H9 (cell line): ENCODE measurements around the gene LSM7. TPM values are rescaled to one million over a fixed set of nuclear protein-coding genes. Genes with fewer than 3 reads are reported as not detected.
A peak's percentile ranks its signal among the peaks of the same experiment; 100 is the strongest.

Source experiments
- DNase-seq: peaks from one replicate; pipeline ENCODE4 v3.0.0-alpha.2; 2017
- H2AFZ ChIP-seq: one replicate; pipeline ENCODE4 v1.6.1; 2013; ENCODE audit warnings: mild to moderate bottlenecking, low read length, control low read depth, moderate library complexity
- H2AK5ac ChIP-seq: 2 replicates; pipeline ENCODE4 v1.6.1; 2013; ENCODE audit warnings: low read length, control low read depth, mixed read lengths; ENCODE audit not compliant: insufficient read length
- H2BK120ac ChIP-seq: one replicate; pipeline ENCODE4 v1.6.1; 2013; ENCODE audit warnings: low read depth, mild to moderate bottlenecking, low read length, control low read depth, inconsistent platforms; ENCODE audit not compliant: poor library complexity, severe bottlenecking
- H2BK12ac ChIP-seq: 2 replicates; pipeline ENCODE4 v1.6.1; 2013; ENCODE audit warnings: low read length, control low read depth, mixed read lengths, low read depth; ENCODE audit not compliant: insufficient read length
- H2BK15ac ChIP-seq: 2 replicates; pipeline ENCODE4 v1.6.1; 2013; ENCODE audit warnings: low read depth, low read length, control low read depth
- H2BK20ac ChIP-seq: one replicate; pipeline ENCODE4 v1.6.1; 2013; ENCODE audit warnings: low read depth, mild to moderate bottlenecking, low read length, control low read depth, inconsistent platforms; ENCODE audit not compliant: poor library complexity, severe bottlenecking
- H2BK5ac ChIP-seq: 2 replicates; pipeline ENCODE4 v1.6.1; 2013; ENCODE audit warnings: low read length, control low read depth, mixed read lengths; ENCODE audit not compliant: insufficient read length
- H3K14ac ChIP-seq: 2 replicates; pipeline ENCODE4 v1.6.1; 2013; ENCODE audit warnings: low read length, control low read depth; ENCODE audit not compliant: insufficient read depth
- H3K18ac ChIP-seq: 2 replicates; pipeline ENCODE4 v1.6.1; 2013; ENCODE audit warnings: low read depth, mild to moderate bottlenecking, mixed read lengths, low read length, control low read depth; ENCODE audit not compliant: insufficient read length
- H3K23ac ChIP-seq: 2 replicates; pipeline ENCODE4 v1.6.1; 2013; ENCODE audit warnings: low read length, control low read depth, mixed read lengths, low read depth; ENCODE audit not compliant: insufficient read length
- H3K23me2 ChIP-seq: 2 replicates; pipeline ENCODE4 v1.6.1; 2013; ENCODE audit warnings: low read depth, mild to moderate bottlenecking, mixed read lengths, low read length, control low read depth; ENCODE audit not compliant: insufficient read length, poor library complexity, severe bottlenecking
- H3K27ac ChIP-seq: 2 replicates; pipeline ENCODE4 v1.5.1; 2013; ENCODE audit warnings: low read length, control low read depth, mixed read lengths, low read depth; ENCODE audit not compliant: insufficient read length
- H3K27me3 ChIP-seq: 2 replicates; pipeline ENCODE4 v1.6.1; 2013; ENCODE audit warnings: low read length, control low read depth, inconsistent platforms; ENCODE audit not compliant: insufficient read depth
- H3K4ac ChIP-seq: 2 replicates; pipeline ENCODE4 v1.6.1; 2013; ENCODE audit warnings: low read depth, mild to moderate bottlenecking, control low read depth, inconsistent platforms, low read length, moderate library complexity
- H3K4me1 ChIP-seq: 2 replicates; pipeline ENCODE4 v1.6.1; 2013; ENCODE audit warnings: low read length, control low read depth, inconsistent platforms; ENCODE audit not compliant: insufficient read depth
- H3K4me2 ChIP-seq: 2 replicates; pipeline ENCODE4 v1.6.1; 2013; ENCODE audit warnings: low read length, control low read depth, mixed read lengths; ENCODE audit not compliant: insufficient read length, insufficient read depth
- H3K56ac ChIP-seq: 2 replicates; pipeline ENCODE4 v1.6.1; 2013; ENCODE audit warnings: low read depth, mild to moderate bottlenecking, mixed read lengths, low read length, control low read depth; ENCODE audit not compliant: insufficient read length
- H3K79me1 ChIP-seq: 2 replicates; pipeline ENCODE4 v1.6.1; 2013; ENCODE audit warnings: low read depth, mild to moderate bottlenecking, moderate library complexity, low read length, control low read depth, inconsistent platforms; ENCODE audit not compliant: insufficient read depth, poor library complexity, severe bottlenecking
- H3K79me2 ChIP-seq: 2 replicates; pipeline ENCODE4 v1.6.1; 2013; ENCODE audit warnings: low read length, control low read depth, inconsistent platforms; ENCODE audit not compliant: insufficient read depth
- H3K9ac ChIP-seq: 2 replicates; pipeline ENCODE4 v1.6.1; 2013; ENCODE audit warnings: low read length, control low read depth, mixed read lengths; ENCODE audit not compliant: insufficient read length; ENCODE audit errors: extremely low read depth
- H3K9me3 ChIP-seq: one replicate; pipeline ENCODE4 v1.6.1; 2013; ENCODE audit warnings: low read depth, low read length, inconsistent platforms; ENCODE audit not compliant: control insufficient read depth
- H3T11ph ChIP-seq: one replicate; pipeline ENCODE4 v1.6.1; 2013; ENCODE audit warnings: mild to moderate bottlenecking, low read length, control low read depth, inconsistent platforms
- H4K20me1 ChIP-seq: one replicate; pipeline ENCODE4 v1.6.1; 2013; ENCODE audit not compliant: control insufficient read depth, insufficient read length, insufficient read depth
- H4K5ac ChIP-seq: 2 replicates; pipeline ENCODE4 v1.6.1; 2013; ENCODE audit warnings: low read depth, mild to moderate bottlenecking, mixed read lengths, low read length, control low read depth; ENCODE audit not compliant: insufficient read length
- H4K8ac ChIP-seq: replicated peaks from 2 replicates; pipeline ENCODE4 v1.6.1; 2013; ENCODE audit warnings: low read length, control low read depth, mixed read lengths, low read depth; ENCODE audit not compliant: insufficient read length
- H4K91ac ChIP-seq: 2 replicates; pipeline ENCODE4 v1.6.1; 2013; ENCODE audit warnings: low read depth, mild to moderate bottlenecking, moderate library complexity, mixed read lengths, low read length, control low read depth; ENCODE audit not compliant: insufficient read length
- H3K27ac Mint-ChIP-seq, 3 experiments: 2 replicates in 2 of 3; 3 replicates in 1 of 3; pipeline ENCODE4 v1.8.0; 2020 to 2021; ENCODE audit warnings: mixed read lengths in 3 of 3, mild to moderate bottlenecking in 1 of 3, moderate library complexity in 1 of 3
- H3K27me3 Mint-ChIP-seq: 2 replicates; pipeline ENCODE4 v1.8.0; 2021; ENCODE audit warnings: low read depth, mild to moderate bottlenecking, moderate library complexity, mixed read lengths
- H3K36me3 Mint-ChIP-seq, 3 experiments: 2 replicates in 2 of 3; 3 replicates in 1 of 3; pipeline ENCODE4 v1.8.0; 2020 to 2021; ENCODE audit warnings: low read depth in 3 of 3, mixed read lengths in 3 of 3; ENCODE audit not compliant: insufficient read depth in 1 of 3
- H3K4me1 Mint-ChIP-seq, 2 experiments: 2 replicates each; pipeline ENCODE4 v1.8.0; 2020; ENCODE audit warnings: mixed read lengths in 2 of 2
- H3K4me3 Mint-ChIP-seq, 2 experiments: 2 replicates in 1 of 2; 3 replicates in 1 of 2; pipeline ENCODE4 v1.8.0; 2020 to 2021; ENCODE audit warnings: mild to moderate bottlenecking in 2 of 2, mixed read lengths in 2 of 2, moderate library complexity in 1 of 2
- H3K9me3 Mint-ChIP-seq, 2 experiments: 2 replicates in 1 of 2; 3 replicates in 1 of 2; pipeline ENCODE4 v1.8.0; 2020; ENCODE audit warnings: mild to moderate bottlenecking in 2 of 2, mixed read lengths in 2 of 2, moderate library complexity in 1 of 2
- CTCF ChIP-seq: fragments of 200-600 bp; sonication (generic); conservative IDR thresholded peaks from 3 replicates; pipeline ENCODE4 v1.8.0; 2021; ENCODE audit warnings: antibody characterized with exemption, mild to moderate bottlenecking
- WGBS: extraction: QIAGEN DNeasy Blood & Tissue Kit; methylation state at CpG from one replicate; pipeline ENCODE4 v1.1.7; 2013; ENCODE audit warnings: missing lambda C conversion rate, low lambda C conversion rate, mixed read lengths; ENCODE audit not compliant: insufficient read length; ENCODE audit errors: extremely low coverage; 5-methylcytosine and 5-hydroxymethylcytosine counted together
- total RNA-seq: library from RNA; stranded (reverse); gene quantifications from 2 replicates; pipeline ENCODE4 v1.2.1, GENCODE V29; 2021

Gene LSM7
- total RNA-seq, 1 experiment from 2014 or later = 187 TPM

- H3K23me2 ChIP-seq = peaks cover 9% of the 10 kb centered on the region
- H3K4me1 Mint-ChIP-seq = peaks cover 36 to 50% of the 10 kb centered on the region in 2 experiments
These were observed 1.1 kb upstream of the LSM7 start for GRCh38 chr19:2329501-2329916.

More at GRCh38 chr19:2329501-2329916, 1.1 kb upstream of the LSM7 start:
- Histone ChIP-seq H2BK120ac (no peak overlapping the region), H3K18ac (no peak overlapping the region), H2BK5ac (no peak overlapping the region), H3K9ac (peak overlapping the region; percentile 53), H3K79me2 (peaks cover 5% of the 10 kb centered on the region; the same call in 1 of the 2 replicates), H3K9me3 (no peaks in the 10 kb centered on the region), H3K27ac (no peak overlapping the region), H3K79me1 (no peaks in the 10 kb centered on the region), H3T11ph (no peak overlapping the region), H2AFZ (no peak overlapping the region), H3K23ac (no peak overlapping the region), H3K4ac (no peak overlapping the region), H4K20me1 (peaks cover 5% of the 10 kb centered on the region), H3K27me3 (no peaks in the 10 kb centered on the region), H4K8ac (no peak overlapping the region), H4K91ac (no peak overlapping the region), H3K14ac (no peak overlapping the region; the same call in 1 of the 2 replicates), H2BK12ac (peak overlapping the region; percentile 41), H3K4me2 (peak overlapping the region; percentile 90), H3K4me1 (peaks cover 5% of the 10 kb centered on the region; the same call in 1 of the 2 replicates), H4K5ac (no peak overlapping the region), H2BK20ac (no peak overlapping the region), H2AK5ac (no peak overlapping the region), H2BK15ac (no peak overlapping the region), H3K56ac (no peak overlapping the region)
- peak overlapping the region; percentile 71 to 95 (median 92); a peak in 5 of 7 replicates for H3K27ac Mint-ChIP-seq
- peak overlapping the region; percentile 98 to 99 for H3K4me3 Mint-ChIP-seq
- peaks cover 1% of the 10 kb centered on the region; the same call in 1 of the 2 replicates for H3K27me3 Mint-ChIP-seq
- WGBS = no CpG with 5 or more reads among the region's 13 CpGs
- no peak for TF ChIP-seq CTCF
- H3K9me3 Mint-ChIP-seq = no peaks in the 10 kb centered on the region
- H3K36me3 Mint-ChIP-seq = peaks cover 5 to 24% (median 21%) of the 10 kb centered on the region in 3 experiments
- DNase-seq = no peak
